Activated gamma-delta T cell (primary cell): Measurements from ENCODE around the gene PLG.
"Not testable (repeated sequence)": the region's sequence is repeated elsewhere in the genome, so short reads cannot be mapped to it uniquely, and the experiment has no call there.

Experiments used
- DNase-seq: peaks from one replicate; lab custom pipeline; 2025; lab: John Stamatoyannopoulos, UW

Gene PLG

DNA sequence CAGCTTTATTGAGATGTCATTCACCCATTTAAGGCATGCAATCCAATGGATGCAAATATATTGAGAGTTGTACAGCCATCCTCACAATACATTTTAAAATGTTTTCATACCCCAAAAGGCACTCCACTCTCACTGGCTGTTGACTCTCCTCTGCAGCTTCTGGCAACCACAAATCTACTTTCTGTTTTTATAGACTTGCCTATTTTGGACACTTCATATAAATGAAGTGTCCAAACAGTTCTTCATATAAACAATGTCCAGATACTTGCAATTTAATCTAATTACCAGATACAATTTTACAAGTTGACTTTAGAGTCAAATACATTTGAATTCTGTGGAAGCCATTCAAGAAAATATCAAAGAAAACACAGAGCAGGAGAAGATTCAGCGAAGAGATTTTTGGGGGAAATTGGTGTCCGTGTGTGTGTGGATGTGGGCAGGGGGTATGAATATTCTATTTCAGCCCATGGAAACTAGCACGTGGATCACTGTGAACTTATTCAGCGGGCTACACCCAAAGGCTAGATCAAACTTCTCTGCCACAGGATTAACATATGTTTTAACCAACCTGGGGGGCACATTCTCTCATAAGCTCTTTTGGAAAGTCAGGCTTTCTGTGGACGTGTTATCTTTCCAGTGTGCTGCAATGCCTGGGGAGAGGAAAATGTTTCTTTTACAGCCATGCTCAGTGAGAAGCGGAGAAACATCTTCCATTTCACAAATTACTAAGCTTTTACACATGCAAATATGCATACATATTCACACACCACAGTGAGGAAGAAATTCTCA, 73.9 kb downstream of the PLG start:
- DNase-seq, result no peak

DNA sequence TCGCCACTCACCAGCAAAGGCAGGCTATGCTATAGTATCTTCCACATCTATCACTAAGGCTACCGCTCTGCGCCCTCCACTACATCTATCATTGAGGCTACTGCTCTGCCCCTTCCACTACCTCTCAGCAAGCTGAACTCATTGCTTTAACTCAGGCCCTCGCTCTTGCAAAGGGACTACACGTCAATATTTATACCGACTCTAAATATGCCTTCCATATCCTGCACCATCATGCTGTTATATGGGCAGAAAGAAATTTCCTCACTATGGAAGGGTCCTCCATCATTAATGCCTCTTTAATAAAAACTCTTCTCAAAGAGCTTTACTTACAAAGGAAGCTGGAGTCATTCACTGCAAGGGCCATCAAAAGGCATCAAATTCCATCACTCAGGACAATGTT, 77.1 kb downstream of the PLG start:
- DNase-seq, result not testable (repeated sequence)

DNA sequence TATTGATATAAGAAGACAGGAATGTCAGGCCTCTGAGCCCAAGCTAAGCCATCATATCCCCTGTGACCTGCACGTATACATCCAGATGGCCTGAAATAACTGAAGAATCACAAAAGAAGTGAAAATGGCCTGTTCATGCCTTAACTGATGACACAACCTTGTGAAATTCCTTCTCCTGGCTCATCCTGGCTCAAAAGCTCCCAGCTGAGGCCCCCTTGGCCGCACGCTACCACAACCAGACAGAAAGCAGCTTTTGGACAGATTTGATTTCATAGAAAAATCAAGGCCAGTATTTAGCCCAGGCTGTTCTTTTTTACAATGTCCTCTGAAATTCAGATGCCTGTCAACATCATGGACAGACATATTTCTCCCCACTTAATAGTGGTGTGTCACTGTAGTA, 78.6 kb downstream of the PLG start:
- not testable (repeated sequence) for DNase-seq

DNA sequence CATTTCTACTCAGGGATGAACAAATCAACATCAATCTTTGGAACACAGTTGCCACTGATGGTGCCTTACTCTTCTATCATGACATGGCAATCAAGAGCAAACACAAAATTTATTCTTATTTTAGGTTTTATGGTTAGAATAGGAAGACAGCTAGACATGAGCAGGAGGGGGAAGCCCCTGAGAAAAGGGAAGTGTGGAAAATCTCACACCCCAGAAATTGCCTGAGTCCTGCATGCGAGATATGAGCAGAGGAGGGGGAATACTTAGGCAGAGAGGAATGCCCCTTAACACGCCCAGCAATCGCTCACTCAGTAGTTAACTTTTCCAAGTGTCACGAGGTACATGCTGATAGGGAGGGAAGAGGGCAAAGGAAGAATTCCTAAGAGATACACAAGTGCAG, 79.3 kb downstream of the PLG start:
- no peak for DNase-seq

DNA sequence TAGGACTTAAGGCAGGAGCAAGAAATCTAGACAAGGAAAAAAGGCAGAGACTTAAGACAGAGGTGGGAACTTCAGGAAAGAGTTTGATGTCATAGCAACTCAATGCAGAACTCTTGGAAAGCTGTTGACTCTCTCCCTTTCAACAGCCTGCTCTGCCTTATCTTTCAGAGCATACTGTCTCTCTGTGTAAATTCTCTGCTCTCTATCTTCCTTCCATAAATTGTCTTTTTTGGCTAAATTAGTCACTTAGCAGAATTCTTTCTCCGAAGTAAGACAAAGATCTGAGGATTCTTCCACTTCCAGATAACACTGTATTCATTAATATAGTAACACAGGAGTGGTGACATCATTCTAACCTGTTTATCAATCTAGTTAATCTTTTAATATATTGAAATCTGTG, 80.2 kb downstream of the PLG start:
- no peak for DNase-seq

DNA sequence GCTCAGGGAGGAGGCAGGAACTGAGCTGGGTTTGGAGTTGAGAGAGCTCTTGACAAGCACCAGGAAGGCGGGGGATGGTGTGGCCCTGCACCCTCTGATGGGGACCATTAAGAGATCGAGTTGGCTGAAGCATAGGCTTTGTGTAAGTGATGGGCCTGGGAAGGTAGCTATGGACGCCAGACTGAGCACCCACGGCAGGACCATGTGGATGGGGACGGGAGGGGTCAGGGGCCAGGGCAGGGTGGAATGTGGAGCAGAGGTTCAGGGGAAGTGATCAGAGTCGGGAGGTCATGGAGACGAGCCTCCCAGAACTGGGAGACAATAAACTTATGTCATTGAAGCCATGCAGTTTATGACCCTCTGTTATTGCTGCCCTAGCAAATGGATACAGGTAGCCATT, 81.7 kb downstream of the PLG start:
- DNase-seq, result no peak

DNA sequence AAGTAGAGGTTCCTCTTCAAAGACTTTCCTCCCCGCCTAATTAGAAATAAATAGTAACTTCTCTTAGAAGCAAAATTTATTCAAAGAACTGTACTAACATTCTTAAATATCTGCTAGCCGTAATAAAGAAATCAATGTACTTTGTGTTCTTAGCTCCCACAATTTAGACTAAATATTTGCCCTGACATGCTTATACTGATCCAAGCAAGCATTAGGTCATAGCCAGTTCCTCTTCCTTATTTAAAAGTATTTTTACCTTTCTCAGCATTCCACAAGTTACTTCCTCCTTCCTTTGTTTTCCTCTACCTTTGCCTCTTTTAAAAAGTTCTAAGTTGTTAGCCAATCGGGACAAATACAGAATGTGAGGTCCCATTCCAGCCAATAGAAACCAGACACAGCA, 86.1 kb downstream of the PLG start:
- not testable (repeated sequence) for DNase-seq

DNA sequence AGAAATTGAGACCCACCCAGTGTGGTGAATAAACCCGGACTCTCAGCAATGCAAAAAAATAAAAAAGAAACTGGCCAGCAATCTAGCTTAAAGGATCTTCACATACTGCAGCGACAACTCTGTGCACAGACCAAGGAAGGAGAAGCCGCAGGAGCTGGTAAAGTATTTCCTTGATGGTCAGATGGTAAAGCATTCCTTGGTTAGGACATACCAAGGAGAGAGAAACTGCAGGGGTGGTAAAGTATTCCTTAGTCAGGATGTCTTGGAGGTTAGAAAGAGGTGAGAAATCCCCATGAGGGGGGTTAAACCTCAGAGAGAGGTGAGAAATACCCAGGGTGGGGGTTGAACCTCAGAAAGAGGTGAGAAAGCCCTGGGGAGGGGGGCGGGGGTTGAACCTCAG, 86.8 kb downstream of the PLG start:
- DNase-seq, result no peak

DNA sequence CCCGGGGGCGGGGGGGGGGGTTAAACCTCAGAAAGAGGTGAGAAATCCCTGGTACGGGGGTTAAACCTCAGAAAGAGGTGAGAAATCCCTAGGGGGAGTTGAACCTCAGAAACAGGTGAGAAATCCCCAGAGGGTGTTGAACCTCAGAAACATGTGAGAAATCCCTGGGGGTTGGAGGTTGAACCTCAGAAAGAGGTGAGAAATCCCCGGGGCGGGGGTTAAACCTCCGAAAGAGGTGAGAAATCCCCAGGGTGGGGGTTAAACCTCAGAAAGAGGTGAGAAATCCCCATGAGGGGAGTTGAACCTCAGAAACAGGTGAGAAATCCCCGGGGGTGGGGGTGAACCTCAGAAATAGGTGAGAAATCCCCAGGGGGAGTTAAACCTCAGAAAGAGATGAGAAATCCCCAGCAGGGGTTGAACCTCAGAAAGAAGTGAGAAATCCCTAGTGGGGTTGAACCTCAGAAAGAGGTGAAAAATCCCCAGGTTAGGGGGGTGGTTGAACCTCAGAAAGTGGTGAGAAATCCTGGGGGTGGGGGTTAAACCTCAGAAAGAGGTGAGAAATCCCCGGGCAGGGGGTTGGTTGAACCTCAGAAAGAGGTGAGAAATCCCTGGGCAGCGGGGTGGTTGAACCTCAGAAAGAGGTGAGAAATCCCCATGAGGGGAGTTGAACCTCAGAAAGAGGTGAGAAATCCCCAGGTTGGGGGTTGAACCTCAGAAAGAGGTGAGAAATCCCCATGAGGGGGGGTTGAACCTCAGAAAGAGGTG, 87.4 kb downstream of the PLG start:
- no peak for DNase-seq

DNA sequence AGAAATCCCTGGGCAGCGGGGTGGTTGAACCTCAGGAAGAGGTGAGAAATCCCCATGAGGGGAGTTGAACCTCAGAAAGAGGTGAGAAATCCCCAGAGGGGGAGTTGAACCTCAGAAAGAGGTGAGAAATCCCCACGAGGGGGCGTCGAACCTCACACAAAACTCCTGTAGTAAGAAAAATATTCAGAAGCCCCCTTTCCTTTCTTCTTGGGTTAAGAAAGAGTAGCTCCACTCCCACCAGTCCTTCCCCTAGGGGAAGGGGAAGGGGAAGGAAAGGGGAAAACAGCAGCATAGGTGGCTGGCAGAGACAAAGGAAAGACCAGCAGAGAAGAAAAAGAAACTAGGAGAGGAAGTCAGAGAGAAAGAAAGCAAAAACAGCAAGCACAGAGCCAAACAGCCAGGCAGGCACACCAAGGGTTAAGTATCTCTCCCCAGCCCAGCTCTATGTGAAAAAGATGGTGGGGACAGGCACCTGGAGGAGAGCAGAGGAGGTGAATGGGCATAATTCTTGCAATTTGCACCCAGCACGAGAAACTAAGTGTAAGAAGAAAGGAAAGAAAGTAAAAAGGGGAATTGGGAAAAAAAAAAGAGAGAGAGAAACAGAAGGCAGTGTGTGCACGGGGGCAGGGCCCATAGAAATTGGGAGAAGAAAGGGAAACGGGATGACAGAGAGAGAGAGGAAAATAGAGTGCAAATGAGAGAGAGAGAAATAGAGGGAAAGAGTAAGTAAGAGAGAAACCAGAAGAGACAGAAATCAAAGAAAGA, 88.2 kb downstream of the PLG start:
- no peak for DNase-seq

DNA sequence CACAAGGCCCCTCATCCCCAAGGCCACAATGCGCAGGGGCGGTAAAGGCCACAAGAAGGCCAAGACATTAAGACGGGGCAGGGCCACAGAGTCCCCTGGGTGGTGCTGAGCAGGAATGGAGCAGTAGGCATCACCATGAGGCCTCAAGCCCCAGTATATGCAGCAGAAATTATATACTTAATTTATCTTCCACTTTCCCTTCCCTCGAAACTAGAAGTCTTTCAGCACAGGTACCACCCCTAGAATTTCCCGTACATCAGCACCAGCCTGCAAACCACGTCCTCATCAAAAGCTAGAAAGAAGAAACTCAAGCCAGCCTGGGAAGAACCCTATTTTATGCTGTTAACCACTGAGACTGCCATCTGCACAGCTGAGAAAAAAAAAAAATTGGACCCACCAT, 89.4 kb downstream of the PLG start:
- DNase-seq, result no peak

DNA sequence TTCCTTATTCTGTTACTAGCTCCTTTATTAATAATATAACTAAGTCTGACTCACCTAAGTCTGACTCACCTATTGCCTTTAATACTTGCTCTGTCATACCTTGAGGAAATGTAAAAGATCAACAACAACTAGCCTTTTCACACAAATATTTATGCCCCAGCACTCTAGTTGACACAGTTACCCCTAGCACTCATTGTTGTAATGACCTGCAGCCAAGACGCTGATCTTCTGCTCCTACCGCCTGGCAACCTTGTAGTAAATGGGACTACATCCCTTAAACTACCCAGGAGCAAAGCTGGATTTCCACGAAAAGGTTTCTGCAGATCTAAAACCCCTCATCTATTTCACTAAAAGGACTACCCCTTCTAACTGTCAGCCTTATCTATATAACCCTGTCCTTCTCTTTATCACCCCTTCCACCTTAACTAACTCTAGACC, 90.0 kb downstream of the PLG start:
- DNase-seq, result no peak

DNA sequence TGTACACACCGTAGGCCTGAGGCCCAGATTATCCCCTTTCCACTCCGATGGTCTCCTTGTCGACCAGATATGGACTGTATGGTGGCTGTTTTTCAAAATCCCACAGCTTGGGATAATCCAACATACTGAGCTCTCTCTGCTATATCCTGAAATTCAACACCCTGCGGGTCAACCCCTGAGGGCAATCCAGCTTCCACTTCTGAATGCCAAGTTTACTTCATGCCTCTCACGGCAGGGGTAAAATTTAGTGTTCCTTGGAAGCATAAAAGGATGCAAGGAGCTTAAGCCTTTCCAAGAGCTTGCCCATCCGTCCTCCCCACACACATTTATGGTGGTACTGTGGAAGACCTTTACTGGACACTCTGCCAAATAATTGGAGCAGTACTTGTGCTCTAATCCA, 90.7 kb downstream of the PLG start:
- no peak for DNase-seq

DNA sequence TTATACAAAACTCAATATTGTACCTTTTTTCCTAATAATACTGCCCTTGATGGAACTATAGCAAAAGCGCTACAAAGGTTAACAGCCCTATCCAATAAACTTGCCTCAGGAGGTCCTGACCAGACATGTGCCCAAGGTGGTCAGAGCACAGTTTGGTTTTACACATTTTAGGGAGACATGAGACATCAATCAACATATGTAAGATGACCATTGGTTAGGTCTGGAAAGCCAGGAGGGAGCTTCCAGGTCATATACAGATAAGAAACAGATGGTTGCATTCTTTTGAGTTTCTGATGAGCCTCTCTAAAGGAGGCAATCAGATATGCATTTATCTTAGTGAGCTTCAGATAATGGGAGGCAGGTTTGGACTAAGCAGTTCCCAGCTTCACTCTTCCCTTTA, 91.6 kb downstream of the PLG start:
- no peak for DNase-seq

DNA sequence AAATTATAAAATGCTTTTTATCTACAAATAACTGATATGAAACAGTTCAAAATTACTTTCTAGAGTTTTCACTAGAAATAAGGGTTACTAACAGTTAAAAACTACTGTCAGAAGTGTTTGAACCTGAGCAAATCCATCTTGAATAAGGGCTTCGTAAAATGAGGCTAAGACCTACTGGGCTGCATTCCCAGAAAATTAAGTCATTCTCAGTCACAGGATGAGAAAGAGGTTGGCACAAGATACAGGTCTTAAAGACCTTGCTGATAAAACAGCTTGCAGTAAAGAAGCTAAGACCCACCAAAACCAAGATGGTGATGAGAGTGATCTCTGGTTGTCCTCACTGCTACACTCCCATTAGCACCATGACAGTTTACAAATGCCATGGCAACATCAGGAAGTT, 93.7 kb downstream of the PLG start:
- no peak for DNase-seq

DNA sequence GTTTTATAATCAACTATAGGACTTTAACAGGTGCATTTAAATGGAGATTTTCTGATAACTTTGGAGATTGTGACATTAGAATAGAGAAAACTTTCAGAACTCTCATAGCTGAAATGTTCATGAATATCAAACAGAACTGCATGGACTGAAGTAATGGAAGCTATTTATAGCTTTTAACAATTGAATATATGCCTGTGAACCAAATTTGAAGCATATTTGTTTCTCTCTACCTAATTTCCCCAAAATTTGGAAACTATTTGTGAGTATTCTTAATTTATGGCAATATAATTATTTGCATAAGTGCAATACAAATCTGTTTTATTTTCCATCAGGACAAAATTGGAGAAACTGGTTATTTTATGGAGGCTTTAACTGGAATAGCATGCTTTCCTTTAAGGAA, 96.6 kb downstream of the PLG start:
- no peak for DNase-seq

DNA sequence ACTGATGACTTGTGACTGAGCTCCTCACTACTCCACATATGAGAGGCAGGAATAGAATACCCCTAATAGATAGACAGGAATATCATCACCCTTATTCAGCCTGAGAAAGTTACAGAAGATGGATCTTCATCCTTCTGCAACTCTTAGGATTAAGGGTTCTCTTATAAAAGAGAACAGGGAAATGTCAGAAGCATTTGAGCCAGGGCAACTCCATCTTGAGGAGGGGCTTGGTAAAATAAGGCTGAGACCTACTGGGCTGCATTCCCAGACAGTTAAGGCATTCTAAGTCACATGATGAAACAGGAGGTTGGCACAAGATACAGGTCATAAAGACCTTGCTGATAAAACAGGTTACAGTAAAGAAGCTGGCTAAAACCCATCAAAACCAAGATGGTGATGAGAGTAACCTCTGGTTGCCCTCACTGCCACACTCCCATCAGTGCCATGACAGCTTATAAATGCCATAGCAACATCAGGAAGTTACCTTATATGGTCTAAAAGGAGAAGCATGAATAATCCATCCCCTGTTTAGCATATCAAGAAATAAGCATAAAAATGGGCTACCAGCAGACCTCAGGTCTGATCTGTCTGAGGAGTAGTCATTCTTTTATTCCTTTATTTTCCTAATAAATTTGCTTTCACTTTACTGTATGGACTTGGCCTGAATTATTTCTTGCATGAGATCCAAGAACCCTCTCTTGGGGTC, 97.9 kb downstream of the PLG start:
- no peak for DNase-seq

DNA sequence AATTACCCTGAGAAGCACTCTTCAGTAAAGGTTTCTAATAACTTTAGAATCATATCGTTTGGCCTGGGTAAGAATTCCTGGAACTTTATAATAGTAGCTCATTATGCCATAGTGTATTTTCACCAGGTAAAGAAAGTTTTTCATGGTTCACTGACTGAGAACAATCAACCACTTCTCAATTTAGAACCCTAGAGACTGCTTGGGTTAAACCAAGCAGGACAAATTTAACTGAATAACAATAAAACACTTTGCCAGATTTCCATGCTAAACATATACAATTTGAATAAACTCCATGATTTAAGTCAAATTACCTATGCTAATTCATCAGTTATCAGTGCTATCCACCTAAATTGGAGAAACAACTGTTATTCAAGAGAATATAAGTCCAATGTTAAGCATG, 99.4 kb downstream of the PLG start:
- no peak for DNase-seq

DNA sequence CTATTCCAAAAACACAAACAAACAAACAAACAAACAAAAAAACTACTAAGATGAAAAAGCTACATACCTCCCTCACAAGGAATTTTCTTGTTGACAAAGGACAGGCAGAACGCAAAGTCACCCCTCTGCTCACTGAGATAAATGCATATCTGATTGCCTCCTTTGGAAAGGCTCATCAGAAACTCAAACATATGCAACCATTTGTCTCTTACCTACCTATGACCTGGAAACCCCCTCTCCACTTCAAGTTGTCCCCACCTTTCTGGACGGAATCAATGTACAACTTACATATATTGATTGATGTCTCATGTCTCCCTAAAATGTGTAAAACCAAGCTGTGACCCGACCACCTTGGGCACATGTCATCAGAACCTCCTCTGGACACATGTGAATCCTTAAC, 100.0 kb downstream of the PLG start:
- not testable (repeated sequence) for DNase-seq
